GM10248 (cell line): ENCODE measurements around the gene DLG2.

Experiments
- CTCF ChIA-PET: fragments of 300-600 bp; sonication (Branson Sonifier 250); formaldehyde crosslinking; extraction: SDS; loops from one replicate; lab custom pipeline; 2021; ENCODE audit warnings: antibody characterized with exemption; lab: Yijun Ruan, JAX
- POLR2A ChIA-PET: fragments of 350-650 bp; sonication (Branson Sonifier 250); formaldehyde crosslinking; extraction: SDS; loops from one replicate; lab custom pipeline; 2020; ENCODE audit warnings: antibody characterized with exemption; lab: Yijun Ruan, JAX
- DNase-seq: peaks from one replicate; pipeline ENCODE4 v3.0.0; 2012; ENCODE audit errors: extremely low spot score
- TF ChIP-seq, protein P1 (sequence below): IDR thresholded peaks from 2 replicates; pipeline ENCODE4 v1.5.1; 2012; ENCODE audit warnings: mild to moderate bottlenecking, low read depth; ENCODE audit errors: extremely low read depth, missing control alignments, control extremely low read depth

DLG2 gene

DNA sequence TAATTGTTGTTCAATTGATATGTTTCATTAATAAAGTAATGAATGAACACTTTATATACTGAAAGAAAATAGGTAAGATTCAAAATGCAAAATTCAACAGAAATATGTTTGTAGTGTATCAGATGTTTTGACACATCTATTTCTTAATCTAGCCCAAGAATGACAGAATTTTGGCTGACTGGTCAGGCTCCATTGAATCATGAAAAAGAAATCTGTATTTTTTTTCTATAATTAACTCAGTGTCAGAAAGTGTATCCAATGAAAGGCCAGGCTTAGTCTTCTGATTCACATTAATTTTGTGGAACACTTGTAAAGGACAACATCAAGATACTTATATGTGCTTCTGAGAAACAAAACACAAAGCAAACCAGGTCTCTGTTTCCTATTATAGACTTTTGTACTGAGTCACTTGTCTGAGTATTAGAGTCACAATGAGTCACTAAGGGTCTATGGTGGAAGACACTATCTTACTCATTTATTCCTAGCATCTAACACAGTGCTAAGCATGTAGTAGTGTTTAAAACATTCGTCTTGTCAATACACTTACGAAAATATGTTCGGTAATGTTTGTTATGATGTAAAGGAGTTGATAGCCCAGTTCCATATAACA lies 2043.3 kb downstream of the DLG2 start:
- peak; percentile 22 for DNase-seq
- ChIA-PET POLR2A (no interaction called here), CTCF (no interaction called here)
- TF ChIP-seq, protein P1, sequence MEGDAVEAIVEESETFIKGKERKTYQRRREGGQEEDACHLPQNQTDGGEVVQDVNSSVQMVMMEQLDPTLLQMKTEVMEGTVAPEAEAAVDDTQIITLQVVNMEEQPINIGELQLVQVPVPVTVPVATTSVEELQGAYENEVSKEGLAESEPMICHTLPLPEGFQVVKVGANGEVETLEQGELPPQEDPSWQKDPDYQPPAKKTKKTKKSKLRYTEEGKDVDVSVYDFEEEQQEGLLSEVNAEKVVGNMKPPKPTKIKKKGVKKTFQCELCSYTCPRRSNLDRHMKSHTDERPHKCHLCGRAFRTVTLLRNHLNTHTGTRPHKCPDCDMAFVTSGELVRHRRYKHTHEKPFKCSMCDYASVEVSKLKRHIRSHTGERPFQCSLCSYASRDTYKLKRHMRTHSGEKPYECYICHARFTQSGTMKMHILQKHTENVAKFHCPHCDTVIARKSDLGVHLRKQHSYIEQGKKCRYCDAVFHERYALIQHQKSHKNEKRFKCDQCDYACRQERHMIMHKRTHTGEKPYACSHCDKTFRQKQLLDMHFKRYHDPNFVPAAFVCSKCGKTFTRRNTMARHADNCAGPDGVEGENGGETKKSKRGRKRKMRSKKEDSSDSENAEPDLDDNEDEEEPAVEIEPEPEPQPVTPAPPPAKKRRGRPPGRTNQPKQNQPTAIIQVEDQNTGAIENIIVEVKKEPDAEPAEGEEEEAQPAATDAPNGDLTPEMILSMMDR, result no peak

DNA sequence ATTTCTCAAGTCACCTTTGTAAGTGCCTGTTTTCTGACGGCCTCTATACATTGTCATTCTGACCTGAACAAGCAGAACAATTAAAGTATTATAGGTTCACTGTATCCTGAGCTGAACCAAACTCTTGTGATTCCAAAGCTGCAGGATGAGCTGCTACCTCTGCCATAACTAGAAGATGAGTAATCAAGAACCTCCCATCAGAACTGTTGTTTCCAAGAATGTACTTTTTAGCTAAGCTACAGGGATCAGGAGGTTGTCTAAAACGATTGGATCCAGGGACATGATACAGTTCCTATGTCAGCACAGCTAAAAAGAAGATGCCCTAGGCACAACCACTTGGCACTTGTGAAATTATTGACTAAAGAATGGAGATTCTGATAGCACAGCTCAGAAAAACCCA lies 2052.6 kb downstream of the DLG2 start:
- POLR2A ChIA-PET, result no interaction called here
- TF ChIP-seq, protein P1, result no peak
- no peak for DNase-seq
- CTCF ChIA-PET, result interaction anchor here (1.1 to 1.3 kb wide), 2 partner anchors 12 to 25 kb away, joined by 4 to 5 read pairs; no protein-coding TSS in a partner anchor

DNA sequence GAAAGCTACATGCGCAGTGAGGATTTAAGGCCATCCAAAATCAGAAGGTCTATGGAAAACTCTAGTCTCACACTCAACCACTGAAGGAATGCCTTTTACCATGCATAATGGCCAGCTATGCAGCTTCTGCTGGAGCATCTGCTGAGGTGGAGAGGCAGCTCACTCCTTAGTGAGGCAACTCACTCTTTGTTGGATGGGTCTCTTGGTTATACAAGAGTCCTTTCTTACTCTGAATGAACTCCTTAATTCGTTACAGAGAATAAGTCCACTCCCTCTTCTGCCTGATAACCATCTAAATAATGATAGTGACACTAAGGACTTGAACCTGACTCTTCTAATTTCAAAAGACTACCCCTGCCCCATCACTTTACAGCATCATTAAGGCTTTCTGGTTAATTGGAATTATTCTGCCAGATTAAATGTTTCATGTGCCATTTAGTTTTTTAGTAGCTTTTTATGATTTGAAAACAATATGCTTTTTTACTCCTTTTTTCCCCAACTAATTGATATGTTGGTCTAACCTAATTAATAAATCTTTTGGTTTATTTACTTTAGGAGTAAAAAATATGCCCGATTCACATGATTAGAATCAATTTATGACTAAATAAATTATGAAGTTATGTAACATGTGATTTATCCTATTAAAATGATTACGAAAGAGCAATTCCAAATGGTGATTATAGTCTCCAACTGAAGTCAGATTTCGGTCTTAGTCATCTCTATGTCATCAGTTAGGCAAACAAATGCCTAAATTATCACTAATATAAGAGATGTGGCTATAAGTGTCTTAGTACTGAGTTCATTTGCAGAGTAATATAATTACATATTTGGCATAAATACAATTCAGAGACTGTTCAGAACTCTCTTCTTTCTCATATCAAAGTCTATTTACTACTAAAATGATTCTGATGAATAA lies 2054.3 kb downstream of the DLG2 start:
- no peak for DNase-seq
- CTCF ChIA-PET, result interaction anchor here (1.4 kb wide), 1 partner anchor 9 kb away, joined by 3 read pairs; no protein-coding TSS in a partner anchor
- POLR2A ChIA-PET, result no interaction called here
- TF ChIP-seq, protein P1, result no peak

DNA sequence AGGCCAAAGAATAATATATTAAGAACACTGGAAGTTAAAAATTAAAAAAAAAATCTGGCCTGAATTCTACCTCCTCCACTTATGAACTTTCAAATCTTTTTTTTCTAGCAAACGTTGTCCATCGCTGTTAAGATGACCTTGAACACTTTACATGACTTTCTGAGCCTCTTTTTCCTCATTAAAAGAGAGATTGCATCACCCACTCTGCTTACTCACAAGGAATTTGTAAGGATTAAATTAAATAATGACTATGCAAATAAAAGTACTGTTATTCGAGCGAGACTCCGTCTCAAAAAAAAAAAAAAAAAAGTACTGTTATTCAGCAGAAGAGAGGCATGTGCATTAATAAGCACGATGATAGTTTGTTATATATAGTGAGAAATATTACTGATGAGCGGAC lies 2055.8 kb downstream of the DLG2 start:
- TF ChIP-seq, protein P1, result no peak
- DNase-seq, result no peak
- ChIA-PET POLR2A (no interaction called here), CTCF (no interaction called here)

DNA sequence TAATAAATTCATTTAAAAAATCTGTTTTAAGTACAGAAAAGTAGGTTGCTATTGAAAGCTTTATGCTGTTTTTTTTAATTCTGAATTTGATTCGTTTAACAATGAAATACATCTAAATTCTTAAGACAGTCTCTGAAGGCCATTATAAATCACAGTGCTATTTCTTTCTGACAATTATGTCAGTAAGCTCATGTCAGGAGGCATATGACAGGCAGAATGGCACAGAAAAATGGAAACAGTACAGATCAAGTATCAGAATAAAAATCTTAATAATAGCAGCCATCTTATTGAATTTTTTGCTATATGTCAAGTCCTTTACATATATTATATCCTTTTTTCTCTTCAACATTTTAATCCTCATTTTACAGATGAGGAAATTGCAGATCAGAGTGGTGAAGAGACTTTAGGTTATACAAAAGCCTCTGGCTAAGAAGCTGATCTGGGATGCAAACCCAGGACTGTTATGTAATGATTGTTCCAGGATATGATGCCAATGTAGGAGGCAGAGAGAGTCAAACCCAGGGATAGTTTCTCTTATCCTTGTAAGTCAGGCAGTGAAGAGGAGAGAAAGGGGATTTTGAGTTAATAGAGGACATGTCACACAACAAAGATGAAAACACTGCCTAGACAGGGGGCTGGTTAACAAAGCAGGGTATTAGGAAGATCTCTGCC lies 2057.9 kb downstream of the DLG2 start:
- ChIA-PET POLR2A (no interaction called here), CTCF (interaction anchor here (1.0 kb wide), 1 partner anchor 27 kb away, joined by 3 read pairs; no protein-coding TSS in a partner anchor)
- no peak for DNase-seq
- TF ChIP-seq, protein P1, result no peak

DNA sequence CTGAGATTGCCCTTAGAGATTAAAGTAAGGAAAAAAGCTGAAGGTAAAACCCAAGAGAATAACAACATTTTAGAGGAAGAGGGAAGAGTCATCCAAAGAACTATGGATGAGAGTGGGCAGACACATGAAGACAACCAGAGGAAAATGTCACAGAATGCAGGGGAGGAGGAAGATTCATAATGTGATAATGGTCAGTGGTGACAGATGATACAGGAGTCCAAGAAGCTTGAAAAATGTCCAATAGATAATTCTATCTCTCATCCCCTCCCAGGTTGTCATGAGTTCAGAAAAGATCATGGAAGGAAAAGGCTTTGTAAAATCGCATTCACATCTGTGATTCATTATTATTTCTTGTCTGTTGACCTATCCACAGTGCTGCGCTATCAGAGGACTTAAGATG lies 2058.6 kb downstream of the DLG2 start:
- POLR2A ChIA-PET, result no interaction called here
- TF ChIP-seq, protein P1, result no peak
- DNase-seq, result no peak
- CTCF ChIA-PET, result interaction anchor here (1.0 kb wide), 2 partner anchors 12 to 26 kb away, joined by 3 read pairs; no protein-coding TSS in a partner anchor
